GM12892 (cell line): Measurements from ENCODE around the gene ETAA1.

Source experiments
- POLR2A ChIP-seq: IDR thresholded peaks from 2 replicates; pipeline ENCODE4 v1.6.1; 2011; ENCODE audit warnings: low read depth, low read length, control low read depth
- POLR2AphosphoS5 ChIP-seq: IDR thresholded peaks from 2 replicates; pipeline ENCODE4 v1.6.1; 2011; ENCODE audit warnings: low read depth, low read length, control low read depth
- TAF1 ChIP-seq: IDR thresholded peaks from 2 replicates; pipeline ENCODE4 v1.6.1; 2011; ENCODE audit warnings: low read depth, mild to moderate bottlenecking, control low read depth, low read length, borderline replicate concordance

GRCh38 chr2:67448648-67449047 lies 51.5 kb downstream of the ETAA1 start:
- no peak for TF ChIP-seq POLR2AphosphoS5
- TF ChIP-seq TAF1, result no peak
- no peak for TF ChIP-seq POLR2A
